Testis (tissue), 2 donors: Measurements from ENCODE around the gene PSMD8.

Source experiments
- CTCF ChIP-seq, 3 experiments: fragments of 450-650 bp in 2 of 3; fragments of 200-600 bp in 1 of 3; sonication (generic) in 1 of 3; IDR thresholded peaks; one replicate each; pipeline ENCODE4 v1.5.1; 2016 to 2019; ENCODE audit warnings: antibody characterized with exemption in 3 of 3, mild to moderate bottlenecking in 2 of 3, moderate library complexity in 1 of 3
- POLR2A ChIP-seq: fragments of 450-650 bp; IDR thresholded peaks from one replicate; pipeline ENCODE4 v1.6.1; 2017; ENCODE audit warnings: antibody characterized with exemption, mild to moderate bottlenecking, moderate library complexity

GRCh38 chr19:38352611-38353010, 21.8 kb upstream of the PSMD8 start:
- TF ChIP-seq CTCF (IDR thresholded peaks at IDR 0.05) (no peak), POLR2A (no peak)
